Middle frontal gyrus (tissue), 1 donor: ENCODE measurements around the gene SLC66A1.

Experiments used
- DNase-seq: peaks from one replicate; pipeline ENCODE4 v3.0.0-alpha.2; 2015; ENCODE audit warnings: low spot score; ENCODE audit errors: extremely low spot score

Gene SLC66A1

GRCh38 chr1:19360843-19361610 is 48.9 kb downstream of the SLC66A1 start:
- no peak for DNase-seq

- no peak for DNase-seq
Measured at GRCh38 chr1:19361611-19362147, 49.6 kb downstream of the SLC66A1 start.

- DNase-seq = no peak
Measured at GRCh38 chr1:19363536-19364152, 51.5 kb downstream of the SLC66A1 start.

- no peak for DNase-seq
Measured at GRCh38 chr1:19365721-19366120, 53.6 kb downstream of the SLC66A1 start.

GRCh38 chr1:19366599-19367536 is 54.7 kb downstream of the SLC66A1 start:
- no peak for DNase-seq

GRCh38 chr1:19367584-19368041 is 55.5 kb downstream of the SLC66A1 start:
- no peak for DNase-seq

- DNase-seq = no peak
Measured at GRCh38 chr1:19368050-19368449, 55.9 kb downstream of the SLC66A1 start.

- no peak for DNase-seq
Measured at GRCh38 chr1:19368964-19369363, 56.8 kb downstream of the SLC66A1 start.

- DNase-seq = no peak
Measured at GRCh38 chr1:19369396-19370090, 57.4 kb downstream of the SLC66A1 start.

- DNase-seq = no peak
Measured at GRCh38 chr1:19370453-19371170, 58.5 kb downstream of the SLC66A1 start.

GRCh38 chr1:19371226-19372135 is 59.4 kb downstream of the SLC66A1 start:
- no peak for DNase-seq

GRCh38 chr1:19372136-19372514 is 60.0 kb downstream of the SLC66A1 start:
- DNase-seq = no peak

GRCh38 chr1:19372602-19373001 is 60.5 kb downstream of the SLC66A1 start:
- DNase-seq = no peak

GRCh38 chr1:19373211-19374082 is 61.3 kb downstream of the SLC66A1 start:
- DNase-seq = no peak

GRCh38 chr1:19374083-19374801 is 62.1 kb downstream of the SLC66A1 start:
- DNase-seq = no peak

- DNase-seq = no peak
Measured at GRCh38 chr1:19374926-19375325, 62.8 kb downstream of the SLC66A1 start.

GRCh38 chr1:19375631-19376400 is 63.7 kb downstream of the SLC66A1 start:
- DNase-seq = no peak
